ENCODE data around the gene CREB3L1.
A peak's percentile ranks its signal among the peaks of the same experiment; 100 is the strongest.
"Not testable (repeated sequence)": the region's sequence is repeated elsewhere in the genome, so short reads cannot be mapped to it uniquely, and the experiment has no call there.

CREB3L1 gene

GRCh38 chr11:46296528-46297448, 19.3 kb downstream of the CREB3L1 start:
- DNase-seq (ENCODE audit: low read depth): peak; percentile 55

GRCh38 chr11:46298699-46299433, 21.4 kb downstream of the CREB3L1 start:
- DNase-seq (ENCODE audit: low read depth): peak; percentile 64

GRCh38 chr11:46299451-46299961, 22.0 kb downstream of the CREB3L1 start:
- DNase-seq (ENCODE audit: low read depth): no peak

GRCh38 chr11:46300270-46300669, 22.8 kb downstream of the CREB3L1 start:
- no peak for DNase-seq (ENCODE audit: low read depth)

- no peak for DNase-seq (ENCODE audit: low read depth)
Observed at GRCh38 chr11:46302866-46303265, 25.4 kb downstream of the CREB3L1 start.

GRCh38 chr11:46304036-46304435, 26.6 kb downstream of the CREB3L1 start:
- DNase-seq (ENCODE audit: low read depth): not testable (repeated sequence)

- no peak for DNase-seq (ENCODE audit: low read depth)
Observed at GRCh38 chr11:46304605-46305179, 27.2 kb downstream of the CREB3L1 start.

GRCh38 chr11:46305295-46305694, 27.8 kb downstream of the CREB3L1 start:
- peak; percentile 52 for DNase-seq (ENCODE audit: low read depth)

GRCh38 chr11:46306296-46306853, 28.9 kb downstream of the CREB3L1 start:
- peak; percentile 30 for DNase-seq (ENCODE audit: low read depth)

GRCh38 chr11:46307369-46307768, 29.9 kb downstream of the CREB3L1 start:
- DNase-seq (ENCODE audit: low read depth): no peak

GRCh38 chr11:46307785-46308341, 30.4 kb downstream of the CREB3L1 start:
- no peak for DNase-seq (ENCODE audit: low read depth)

- DNase-seq (ENCODE audit: low read depth): peak; percentile 62
Observed at GRCh38 chr11:46308631-46309419, 31.4 kb downstream of the CREB3L1 start.

GRCh38 chr11:46309814-46310259, 32.4 kb downstream of the CREB3L1 start:
- DNase-seq (ENCODE audit: low read depth): no peak

- peak; percentile 69 for DNase-seq (ENCODE audit: low read depth)
Observed at GRCh38 chr11:46315033-46315738, 37.7 kb downstream of the CREB3L1 start.

GRCh38 chr11:46315783-46316563, 38.5 kb downstream of the CREB3L1 start:
- no peak for DNase-seq (ENCODE audit: low read depth)

GRCh38 chr11:46319074-46319453, 41.6 kb downstream of the CREB3L1 start:
- DNase-seq (ENCODE audit: low read depth): no peak

GRCh38 chr11:46321757-46322156, 44.3 kb downstream of the CREB3L1 start:
- peak; percentile 67 for DNase-seq (ENCODE audit: low read depth)

GRCh38 chr11:46322759-46323158, 45.3 kb downstream of the CREB3L1 start:
- DNase-seq (ENCODE audit: low read depth): peak; percentile 33

GRCh38 chr11:46326813-46327416, 49.5 kb downstream of the CREB3L1 start:
- no peak for DNase-seq (ENCODE audit: low read depth)
